Measurements from ENCODE around the gene CCDC197. TPM values are rescaled to one million over a fixed set of nuclear protein-coding genes. Genes with fewer than 3 reads are reported as not detected.

Gene CCDC197
- polyA plus RNA-seq, 1 donor from 2014 or later: not detected

- Histone ChIP-seq H3K36me3 (ENCODE audit: insufficient read depth, low read length) (no peaks in the 10 kb centered on the region), H3K27me3 (ENCODE audit: insufficient read depth, low read depth, low read length) (no peaks in the 10 kb centered on the region), H3K4me3 (ENCODE audit: low read length) (no peak overlapping the region), H4K20me1 (ENCODE audit: insufficient read depth) (no peaks in the 10 kb centered on the region), H3K9me3 (ENCODE audit: low read length) (no peaks in the 10 kb centered on the region), H3K9ac (ENCODE audit: low read length) (no peak overlapping the region), H3K79me2 (replicated peaks; ENCODE audit: insufficient read depth, low read length) (no peaks in the 10 kb centered on the region), H3F3A (ENCODE audit: insufficient read depth, low read length, poor library complexity, severe bottlenecking) (no peaks in the 10 kb centered on the region), H3K4me2 (ENCODE audit: low read length) (no peak overlapping the region), H3K9me2 (ENCODE audit: insufficient read depth, low read length) (no peaks in the 10 kb centered on the region), H2AFZ (ENCODE audit: low read depth, low read length) (no peak overlapping the region), H3K27ac (ENCODE audit: low read length) (no peak overlapping the region)
- TF ChIP-seq EZH2 (IDR thresholded peaks at IDR 0.05; ENCODE audit: borderline replicate concordance, insufficient read depth, low read length, poor library complexity, severe bottlenecking) (no peak), SMC3 (conservative IDR thresholded peaks at IDR 0.05; ENCODE audit: poor library complexity) (no peak), MXI1 (conservative IDR thresholded peaks at IDR 0.05; ENCODE audit: poor library complexity, severe bottlenecking) (no peak), TAF1 (IDR thresholded peaks at IDR 0.05; ENCODE audit: low read depth) (no peak), EP300 (conservative IDR thresholded peaks at IDR 0.05; ENCODE audit: poor library complexity, severe bottlenecking) (no peak), POLR2AphosphoS5 (IDR thresholded peaks at IDR 0.05) (no peak), CTCF (IDR thresholded peaks at IDR 0.05; ENCODE audit: poor library complexity, severe bottlenecking) (no peak), REST (IDR thresholded peaks at IDR 0.05; ENCODE audit: borderline replicate concordance) (no peak), RAD21 (conservative IDR thresholded peaks at IDR 0.05) (no peak)
Measured at GRCh38 chr14:94020267-94020666, 23.2 kb downstream of the CCDC197 start.

GRCh38 chr14:94021001-94021400 lies 23.9 kb downstream of the CCDC197 start:
- H3F3A ChIP-seq (ENCODE audit: insufficient read depth, low read length, poor library complexity, severe bottlenecking): no peaks in the 10 kb centered on the region
- no peaks in the 10 kb centered on the region for H3K79me2 ChIP-seq (replicated peaks; ENCODE audit: insufficient read depth, low read length)
- H3K36me3 ChIP-seq (ENCODE audit: insufficient read depth, low read length): no peaks in the 10 kb centered on the region
- H2AFZ ChIP-seq (ENCODE audit: low read depth, low read length): no peak overlapping the region
- TF ChIP-seq EZH2 (IDR thresholded peaks at IDR 0.05; ENCODE audit: borderline replicate concordance, insufficient read depth, low read length, poor library complexity, severe bottlenecking) (no peak), MXI1 (conservative IDR thresholded peaks at IDR 0.05; ENCODE audit: poor library complexity, severe bottlenecking) (no peak), RAD21 (conservative IDR thresholded peaks at IDR 0.05) (no peak), SMC3 (conservative IDR thresholded peaks at IDR 0.05; ENCODE audit: poor library complexity) (no peak), REST (IDR thresholded peaks at IDR 0.05; ENCODE audit: borderline replicate concordance) (no peak), POLR2AphosphoS5 (IDR thresholded peaks at IDR 0.05) (no peak), TAF1 (IDR thresholded peaks at IDR 0.05; ENCODE audit: low read depth) (no peak), CTCF (IDR thresholded peaks at IDR 0.05; ENCODE audit: poor library complexity, severe bottlenecking) (no peak), EP300 (conservative IDR thresholded peaks at IDR 0.05; ENCODE audit: poor library complexity, severe bottlenecking) (no peak)
- no peak overlapping the region for H3K9ac ChIP-seq (ENCODE audit: low read length)
- H3K9me3 ChIP-seq (ENCODE audit: low read length): no peaks in the 10 kb centered on the region
- no peak overlapping the region for H3K4me2 ChIP-seq (ENCODE audit: low read length)
- H3K4me3 ChIP-seq (ENCODE audit: low read length): no peak overlapping the region
- H3K27ac ChIP-seq (ENCODE audit: low read length): no peak overlapping the region
- H3K9me2 ChIP-seq (ENCODE audit: insufficient read depth, low read length): no peaks in the 10 kb centered on the region
- no peaks in the 10 kb centered on the region for H3K27me3 ChIP-seq (ENCODE audit: insufficient read depth, low read depth, low read length)
- no peaks in the 10 kb centered on the region for H4K20me1 ChIP-seq (ENCODE audit: insufficient read depth)

All from neural cell (in vitro differentiated cells).